Keratinocyte (primary cell): ENCODE measurements around the gene TMIGD2. TPM values are rescaled to one million over a fixed set of nuclear protein-coding genes. Genes with fewer than 3 reads are reported as not detected.

Experiments
- DNase-seq: peaks from one replicate; pipeline ENCODE4 v3.0.0-alpha.2; 2011; ENCODE audit warnings: low read depth, missing footprints, low spot score
- FAIRE-seq: peaks from 2 replicates; lab custom pipeline; 2011; peaks lifted over from hg19 to GRCh38; lab: Jason Lieb, UNC
- H2AFZ ChIP-seq: 2 replicates; pipeline ENCODE4 v1.6.0; 2012; ENCODE audit warnings: low read length, control low read depth, inconsistent platforms; ENCODE audit not compliant: control insufficient read depth
- H3K27ac ChIP-seq: 2 replicates; pipeline ENCODE4 v1.5.1; 2011; ENCODE audit warnings: low read length; ENCODE audit not compliant: control insufficient read depth, insufficient read depth
- H3K27me3 ChIP-seq: 3 replicates; pipeline ENCODE4 v1.6.0; 2011; ENCODE audit warnings: low read length; ENCODE audit not compliant: control insufficient read depth, insufficient read depth; ENCODE audit errors: extremely low read depth
- H3K36me3 ChIP-seq, 2 experiments: 2 replicates in 1 of 2; 3 replicates in 1 of 2; pipeline ENCODE4 v1.5.1; 2011; ENCODE audit warnings: low read length in 2 of 2, mild to moderate bottlenecking in 1 of 2; ENCODE audit not compliant: control insufficient read depth in 2 of 2, insufficient read depth in 2 of 2; ENCODE audit errors: extremely low read depth in 1 of 2
- H3K4me1 ChIP-seq: 3 replicates; pipeline ENCODE4 v1.5.1; 2011; ENCODE audit warnings: low read length; ENCODE audit not compliant: control insufficient read depth, insufficient read depth; ENCODE audit errors: extremely low read depth
- H3K4me2 ChIP-seq: 3 replicates; pipeline ENCODE4 v1.6.0; 2011; ENCODE audit warnings: low read depth, low read length; ENCODE audit not compliant: control insufficient read depth, insufficient read depth; ENCODE audit errors: extremely low read depth
- H3K4me3 ChIP-seq, 3 experiments: fragments of 200-600 bp in 1 of 3; sonication (generic) in 1 of 3; 2 replicates in 2 of 3; 3 replicates in 1 of 3; pipeline ENCODE4 v1.5.1; 2011 to 2016; ENCODE audit warnings: low read length in 3 of 3, mild to moderate bottlenecking in 3 of 3, control low read depth in 2 of 3, inconsistent platforms in 1 of 3, low read depth in 1 of 3, mixed read lengths in 1 of 3, mixed run types in 1 of 3, moderate library complexity in 1 of 3; ENCODE audit not compliant: control insufficient read depth in 2 of 3, insufficient read depth in 2 of 3; ENCODE audit errors: extremely low read depth in 1 of 3
- H3K79me2 ChIP-seq: 2 replicates; pipeline ENCODE4 v1.6.0; 2012; ENCODE audit warnings: low read length; ENCODE audit not compliant: control insufficient read depth, insufficient read depth
- H3K9ac ChIP-seq: 3 replicates; pipeline ENCODE4 v1.6.0; 2011; ENCODE audit warnings: low read length; ENCODE audit not compliant: control insufficient read depth, insufficient read depth; ENCODE audit errors: extremely low read depth
- H3K9me1 ChIP-seq: 3 replicates; pipeline ENCODE4 v1.6.0; 2011; ENCODE audit warnings: low read length; ENCODE audit not compliant: control insufficient read depth, insufficient read depth; ENCODE audit errors: extremely low read depth
- H3K9me3 ChIP-seq: 2 replicates; pipeline ENCODE4 v1.5.1; 2012; ENCODE audit warnings: low read depth, low read length; ENCODE audit not compliant: control insufficient read depth
- H4K20me1 ChIP-seq: 3 replicates; pipeline ENCODE4 v1.6.0; 2011; ENCODE audit warnings: low read length; ENCODE audit not compliant: control insufficient read depth, insufficient read depth; ENCODE audit errors: extremely low read depth
- EZH2 ChIP-seq: IDR thresholded peaks from one replicate; pipeline ENCODE4 v1.6.1; 2012; ENCODE audit warnings: inconsistent platforms, mild to moderate bottlenecking, low read length, moderate library complexity
- dilution Hi-C: fragments of 300-500 bp; cut with MboI; formaldehyde crosslinking; loops from one replicate; pipeline ENCODE4 v1.7.0; 2020; ENCODE audit warnings: low sequenced_read_pairs; ENCODE audit not compliant: extremely low pct_ligation_motif_present
- polyA plus RNA-seq, 5 experiments: library from polyadenylated mRNA; depleted of rRNA in 3 of 5; stranded (reverse) in 3 of 5; stranded (forward) in 1 of 5; unstranded in 1 of 5; fragments of >200 nt; gene quantifications; 1 replicate in 1 of 5; 2 replicates in 3 of 5; 3 replicates in 1 of 5; pipeline versions ENCODE4 v1.2.1 to v1.2.3, GENCODE V29; 2011 to 2012; ENCODE audit warnings: missing spikeins in 2 of 5, low read depth in 1 of 5, low replicate concordance in 1 of 5
- TF ChIP-seq, protein P1 (sequence below), 3 experiments: IDR thresholded peaks in 1 of 3; conservative IDR thresholded peaks in 1 of 3; optimal IDR thresholded peaks in 1 of 3; 2 replicates in 2 of 3; 3 replicates in 1 of 3; pipeline versions ENCODE3 to v1.5.1; 2011; ENCODE audit warnings: low read length in 3 of 3, mild to moderate bottlenecking in 3 of 3, moderate library complexity in 2 of 3, control low read depth in 1 of 3, inconsistent platforms in 1 of 3; ENCODE audit not compliant: insufficient read depth in 2 of 3; ENCODE audit errors: extremely low read depth in 1 of 3

Gene TMIGD2
- polyA plus RNA-seq, 1 donor (not counting 4 experiments of a cell fraction or from before 2014, with no cell fraction given): not detected

- FAIRE-seq (no peak), DNase-seq (no peak)
- H3K4me2 ChIP-seq: no peak overlapping the region
- no peak for TF ChIP-seq EZH2
- TF ChIP-seq, protein P1, sequence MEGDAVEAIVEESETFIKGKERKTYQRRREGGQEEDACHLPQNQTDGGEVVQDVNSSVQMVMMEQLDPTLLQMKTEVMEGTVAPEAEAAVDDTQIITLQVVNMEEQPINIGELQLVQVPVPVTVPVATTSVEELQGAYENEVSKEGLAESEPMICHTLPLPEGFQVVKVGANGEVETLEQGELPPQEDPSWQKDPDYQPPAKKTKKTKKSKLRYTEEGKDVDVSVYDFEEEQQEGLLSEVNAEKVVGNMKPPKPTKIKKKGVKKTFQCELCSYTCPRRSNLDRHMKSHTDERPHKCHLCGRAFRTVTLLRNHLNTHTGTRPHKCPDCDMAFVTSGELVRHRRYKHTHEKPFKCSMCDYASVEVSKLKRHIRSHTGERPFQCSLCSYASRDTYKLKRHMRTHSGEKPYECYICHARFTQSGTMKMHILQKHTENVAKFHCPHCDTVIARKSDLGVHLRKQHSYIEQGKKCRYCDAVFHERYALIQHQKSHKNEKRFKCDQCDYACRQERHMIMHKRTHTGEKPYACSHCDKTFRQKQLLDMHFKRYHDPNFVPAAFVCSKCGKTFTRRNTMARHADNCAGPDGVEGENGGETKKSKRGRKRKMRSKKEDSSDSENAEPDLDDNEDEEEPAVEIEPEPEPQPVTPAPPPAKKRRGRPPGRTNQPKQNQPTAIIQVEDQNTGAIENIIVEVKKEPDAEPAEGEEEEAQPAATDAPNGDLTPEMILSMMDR (optimal IDR thresholded peaks at IDR 0.05 in 1 of 3, IDR thresholded peaks at IDR 0.05 in 1 of 3, conservative IDR thresholded peaks at IDR 0.05 in 1 of 3; ENCODE audit: extremely low read depth in 1 of 3, insufficient read depth in 2 of 3, low read length in 3 of 3): no peak
- no peaks in the 10 kb centered on the region for H3K27me3 ChIP-seq
- no peak overlapping the region for H2AFZ ChIP-seq
- H3K9me3 ChIP-seq: peaks cover 4% of the 10 kb centered on the region
- no peaks in the 10 kb centered on the region for H4K20me1 ChIP-seq
- no peaks in the 10 kb centered on the region for H3K79me2 ChIP-seq
- dilution Hi-C loops: no loop called here
- peaks cover 16 to 30% of the 10 kb centered on the region in 2 experiments for H3K36me3 ChIP-seq
- no peak overlapping the region for H3K27ac ChIP-seq
- no peaks in the 10 kb centered on the region for H3K9me1 ChIP-seq
- no peak overlapping the region for H3K9ac ChIP-seq
- H3K4me3 ChIP-seq: no peak overlapping the region
- H3K4me1 ChIP-seq: no peaks in the 10 kb centered on the region
Measured at GRCh38 chr19:4260613-4261191, 41.5 kb downstream of the TMIGD2 start.

- TF ChIP-seq EZH2: no peak
- TF ChIP-seq, protein P1 (optimal IDR thresholded peaks at IDR 0.05 in 1 of 3, IDR thresholded peaks at IDR 0.05 in 1 of 3, conservative IDR thresholded peaks at IDR 0.05 in 1 of 3; ENCODE audit: extremely low read depth in 1 of 3, insufficient read depth in 2 of 3, low read length in 3 of 3): no peak
- DNase-seq (no peak), FAIRE-seq (no peak)
- H3K79me2 ChIP-seq: no peaks in the 10 kb centered on the region
- dilution Hi-C loops: no loop called here
- H3K9me3 ChIP-seq: peaks cover 7% of the 10 kb centered on the region
- H3K4me3 ChIP-seq: no peak overlapping the region
- H3K4me1 ChIP-seq: no peaks in the 10 kb centered on the region
- H4K20me1 ChIP-seq: no peaks in the 10 kb centered on the region
- H3K27ac ChIP-seq: no peak overlapping the region
- H2AFZ ChIP-seq: no peak overlapping the region
- H3K4me2 ChIP-seq: no peak overlapping the region
- H3K9me1 ChIP-seq: no peaks in the 10 kb centered on the region
- no peak overlapping the region for H3K9ac ChIP-seq
- H3K36me3 ChIP-seq: peaks cover 22 to 35% of the 10 kb centered on the region in 2 experiments
- no peaks in the 10 kb centered on the region for H3K27me3 ChIP-seq
Measured at GRCh38 chr19:4258181-4258580, 44.0 kb downstream of the TMIGD2 start.
